Stimulated activated effector memory CD8-positive, alpha-beta T cell treated with anti-CD3 and anti-CD28 coated beads, Interleukin-12 subunit alpha, Interleukin-12 subunit beta, amount 100 ng/mL, for 72 hours (primary cell): Measurements from ENCODE around the gene MYO5B.

Experiments
- ATAC-seq: fragments of 150-1000 bp; cut with Tn5 transposase; 2 replicates; pipeline ENCODE4 v1.10.0; 2021
- DNase-seq, 2 donors: peaks; one replicate each; pipeline ENCODE4 v3.0.0; 2021 to 2022; ENCODE audit warnings: low spot score in 2 of 2
- H3K27ac Mint-ChIP-seq: one replicate; pipeline ENCODE4 v1.8.0; 2022; ENCODE audit warnings: mild to moderate bottlenecking, mixed read lengths
- H3K36me3 Mint-ChIP-seq: one replicate; pipeline ENCODE4 v1.8.0; 2022; ENCODE audit warnings: mild to moderate bottlenecking, mixed read lengths
- H3K4me1 Mint-ChIP-seq: one replicate; pipeline ENCODE4 v1.8.0; 2022; ENCODE audit warnings: mixed read lengths
- H3K4me3 Mint-ChIP-seq: one replicate; pipeline ENCODE4 v1.8.0; 2022; ENCODE audit warnings: mild to moderate bottlenecking, mixed read lengths
- H3K9me3 Mint-ChIP-seq: one replicate; pipeline ENCODE4 v1.8.0; 2022; ENCODE audit warnings: mixed read lengths

Gene MYO5B

DNA sequence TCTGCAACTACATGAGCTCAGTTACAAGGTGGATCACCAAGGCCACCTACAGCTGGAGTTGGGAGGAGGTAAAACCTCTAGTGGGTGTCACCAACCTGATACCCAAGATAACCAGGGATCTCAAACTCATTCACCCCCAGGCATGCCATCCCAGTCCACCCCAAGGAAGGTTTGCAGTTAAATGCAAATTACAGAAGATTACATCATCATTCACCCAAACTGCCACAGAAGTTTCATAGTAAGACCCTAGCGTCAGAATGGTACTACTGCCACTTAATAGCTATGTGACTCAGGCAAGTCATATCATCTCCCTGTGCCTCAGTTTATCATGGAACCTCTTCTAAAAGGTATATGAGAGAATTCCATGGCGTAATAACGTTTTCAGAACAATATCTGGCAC, 111.2 kb downstream of the MYO5B start:
- no peaks in the 10 kb centered on the region for H3K4me1 Mint-ChIP-seq
- DNase-seq = no peak
- H3K36me3 Mint-ChIP-seq = no peaks in the 10 kb centered on the region
- no peak overlapping the region for H3K27ac Mint-ChIP-seq
- no peak for ATAC-seq
- H3K4me3 Mint-ChIP-seq = no peak overlapping the region
- no peaks in the 10 kb centered on the region for H3K9me3 Mint-ChIP-seq

DNA sequence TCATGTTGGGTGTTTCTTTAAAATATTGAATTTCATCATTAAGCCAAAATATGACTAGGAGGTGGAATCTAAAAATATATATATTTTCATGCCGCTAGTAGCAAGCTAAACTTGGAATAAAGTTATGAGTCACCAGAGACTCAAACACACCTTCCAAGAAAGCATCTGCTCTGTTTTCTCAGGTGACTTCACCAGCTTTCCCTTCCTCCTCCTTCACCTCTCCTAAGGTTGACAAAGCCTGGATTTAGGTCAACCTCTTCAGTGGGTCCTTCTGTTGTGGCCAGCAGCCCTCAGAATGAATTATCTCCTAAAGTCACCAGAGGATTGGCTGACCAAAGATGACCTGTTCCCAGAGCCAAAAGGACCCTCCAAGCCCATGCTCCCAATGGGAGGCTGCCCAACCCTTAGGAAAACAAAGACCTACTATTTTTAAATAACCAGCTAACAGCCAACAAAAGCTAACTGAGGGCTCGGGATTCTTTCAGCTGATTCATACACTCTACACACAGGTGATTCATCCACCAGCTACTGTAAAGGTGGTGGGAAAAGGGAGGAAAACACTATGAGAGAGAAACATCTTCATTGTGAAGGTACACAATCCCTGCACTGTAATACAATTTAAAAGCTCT, 113.9 kb downstream of the MYO5B start:
- no peaks in the 10 kb centered on the region for H3K36me3 Mint-ChIP-seq
- ATAC-seq = no peak
- H3K9me3 Mint-ChIP-seq = no peaks in the 10 kb centered on the region
- DNase-seq = no peak
- no peaks in the 10 kb centered on the region for H3K4me1 Mint-ChIP-seq
- no peak overlapping the region for H3K4me3 Mint-ChIP-seq
- H3K27ac Mint-ChIP-seq = no peak overlapping the region

DNA sequence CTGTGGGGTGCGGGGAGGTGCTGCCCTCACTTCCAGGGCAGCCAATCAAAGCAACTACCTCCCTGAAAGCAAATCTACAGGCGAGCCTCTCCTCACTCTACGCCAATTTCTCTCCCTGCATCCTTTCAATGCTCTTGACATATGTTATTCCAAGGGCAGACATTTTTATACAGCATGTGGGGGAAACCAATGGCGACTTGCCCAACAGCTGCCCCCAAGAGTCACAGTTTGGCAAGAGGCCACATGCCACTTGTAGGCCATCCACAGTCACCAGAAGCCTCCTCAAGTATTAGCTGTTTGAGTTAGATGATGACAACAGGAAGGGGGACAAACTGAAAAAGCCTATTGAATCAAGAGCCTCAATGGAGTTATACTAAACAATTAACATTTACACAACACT, 114.6 kb downstream of the MYO5B start:
- Mint-ChIP-seq H3K27ac (no peak overlapping the region), H3K9me3 (no peaks in the 10 kb centered on the region), H3K4me3 (no peak overlapping the region), H3K36me3 (no peaks in the 10 kb centered on the region), H3K4me1 (no peaks in the 10 kb centered on the region)
- ATAC-seq (no peak), DNase-seq (no peak)

DNA sequence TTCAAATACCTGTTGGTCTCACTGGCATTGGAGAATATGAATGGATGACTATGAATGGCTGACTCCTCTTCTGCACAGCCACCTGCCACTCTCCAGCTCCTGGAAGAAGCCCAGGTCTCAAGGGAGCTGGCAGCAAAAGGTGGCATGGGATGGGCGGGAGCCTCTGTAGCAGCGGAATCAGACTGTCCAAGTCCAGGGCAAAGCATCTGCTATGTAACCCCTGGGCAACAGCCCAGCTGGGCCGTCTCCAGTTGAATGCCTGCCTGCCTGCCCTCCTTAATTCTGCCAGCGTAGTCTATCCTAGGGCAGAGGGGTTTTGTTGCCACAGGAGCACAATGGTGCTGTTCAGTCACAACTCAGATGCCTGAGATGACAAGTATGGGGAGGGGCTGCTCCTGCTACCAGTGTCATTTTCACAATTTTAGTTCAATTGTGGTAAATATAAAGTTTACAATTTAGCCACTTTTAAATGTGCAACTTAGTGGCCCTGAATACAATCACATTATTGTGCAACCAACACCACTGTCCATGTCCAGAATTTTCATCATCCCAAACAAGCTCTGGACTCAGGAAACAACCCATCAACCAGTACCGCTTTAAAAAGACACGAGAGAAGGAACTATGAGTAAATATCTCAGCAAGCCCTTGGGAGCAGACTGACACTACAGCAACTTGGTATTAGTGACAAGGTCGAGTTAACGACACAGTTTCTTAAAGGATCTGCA, 115.2 kb downstream of the MYO5B start:
- no peaks in the 10 kb centered on the region for H3K36me3 Mint-ChIP-seq
- no peak overlapping the region for H3K27ac Mint-ChIP-seq
- no peak for ATAC-seq
- no peaks in the 10 kb centered on the region for H3K4me1 Mint-ChIP-seq
- no peaks in the 10 kb centered on the region for H3K9me3 Mint-ChIP-seq
- DNase-seq = no peak
- no peak overlapping the region for H3K4me3 Mint-ChIP-seq

DNA sequence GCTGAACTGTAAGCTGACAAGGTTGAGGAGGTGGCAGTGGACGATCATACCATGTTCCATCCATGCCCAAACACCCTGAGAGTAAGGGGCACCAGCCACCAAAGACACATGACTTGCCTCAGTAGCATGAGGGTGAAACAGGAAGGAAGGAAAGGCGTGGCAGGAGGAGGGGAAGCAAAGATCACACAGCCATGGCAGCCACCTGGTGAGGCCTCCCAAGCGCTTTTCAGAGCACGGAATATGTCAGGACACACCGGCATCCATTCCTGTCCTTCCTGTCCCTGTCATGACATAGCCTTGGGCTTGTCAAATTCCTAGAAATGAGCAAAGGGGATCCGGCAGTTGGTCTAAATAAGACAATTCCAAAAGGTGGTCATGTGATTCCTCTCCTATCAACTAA, 118.7 kb downstream of the MYO5B start:
- Mint-ChIP-seq H3K9me3 (no peaks in the 10 kb centered on the region), H3K36me3 (no peaks in the 10 kb centered on the region), H3K4me1 (no peaks in the 10 kb centered on the region), H3K27ac (no peak overlapping the region), H3K4me3 (no peak overlapping the region)
- DNase-seq = no peak
- ATAC-seq = no peak

DNA sequence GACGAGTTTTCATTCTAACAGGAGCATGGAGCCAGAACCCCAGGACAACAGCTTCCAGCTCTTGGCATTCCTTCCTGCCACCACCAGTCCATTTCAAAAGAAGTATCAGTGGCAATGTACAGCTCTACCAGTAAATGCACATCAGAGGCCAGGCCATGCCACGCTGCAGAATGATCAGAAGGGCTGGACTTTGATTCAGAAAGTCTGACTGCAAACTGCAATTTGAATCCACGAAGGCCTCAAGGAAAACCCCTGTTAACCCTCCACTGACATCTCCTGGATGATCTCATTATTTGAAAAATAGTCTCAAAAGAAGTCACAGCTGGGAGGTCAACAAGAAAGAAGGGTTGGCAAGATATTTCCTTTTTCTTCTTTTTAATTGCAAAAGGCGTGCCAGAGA, 119.2 kb downstream of the MYO5B start:
- Mint-ChIP-seq H3K9me3 (no peaks in the 10 kb centered on the region), H3K27ac (no peak overlapping the region), H3K36me3 (no peaks in the 10 kb centered on the region), H3K4me3 (no peak overlapping the region), H3K4me1 (no peaks in the 10 kb centered on the region)
- DNase-seq = no peak
- no peak for ATAC-seq

DNA sequence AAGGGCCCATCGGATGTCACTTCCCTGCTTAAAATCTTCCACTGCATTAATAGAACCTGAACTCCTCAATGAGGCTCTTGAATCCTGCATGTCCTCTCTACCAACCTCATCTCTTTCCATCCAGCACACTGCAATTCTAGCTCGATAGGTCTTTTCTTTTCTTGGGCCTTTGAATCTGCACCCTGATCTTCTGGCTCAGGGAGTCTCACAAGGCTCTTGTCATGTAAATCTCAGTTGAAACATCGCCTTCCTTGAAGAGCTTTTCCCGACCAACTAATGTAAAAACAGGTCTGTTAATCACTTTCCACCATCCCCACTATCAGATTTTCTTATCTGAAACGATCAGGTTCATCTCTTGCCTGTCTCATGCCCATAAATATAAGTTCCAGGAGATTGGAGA, 120.5 kb downstream of the MYO5B start:
- no peaks in the 10 kb centered on the region for H3K4me1 Mint-ChIP-seq
- no peaks in the 10 kb centered on the region for H3K9me3 Mint-ChIP-seq
- H3K36me3 Mint-ChIP-seq = no peaks in the 10 kb centered on the region
- H3K4me3 Mint-ChIP-seq = no peak overlapping the region
- no peak for DNase-seq
- ATAC-seq = no peak
- no peak overlapping the region for H3K27ac Mint-ChIP-seq

DNA sequence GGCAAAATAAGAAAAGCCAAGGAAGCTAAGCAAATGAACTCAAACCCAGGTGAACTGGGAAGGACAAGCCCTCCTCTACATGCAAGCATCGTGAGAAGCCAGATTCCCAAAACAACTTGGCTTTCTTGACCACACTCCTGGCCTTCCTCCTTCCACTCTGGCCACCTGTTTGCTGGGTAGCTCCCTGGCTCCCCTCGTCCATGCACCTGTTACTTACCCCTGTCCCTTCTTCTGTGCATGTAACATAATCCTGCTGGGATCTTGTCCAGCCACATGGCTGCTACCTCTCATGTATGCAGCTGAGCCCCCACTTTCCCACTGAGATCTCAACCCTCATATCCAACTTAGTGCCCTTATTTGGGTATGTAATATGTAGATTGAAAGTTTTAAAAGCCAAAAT, 121.6 kb downstream of the MYO5B start:
- DNase-seq = no peak
- Mint-ChIP-seq H3K36me3 (no peaks in the 10 kb centered on the region), H3K4me3 (no peak overlapping the region), H3K4me1 (no peaks in the 10 kb centered on the region), H3K27ac (no peak overlapping the region), H3K9me3 (no peaks in the 10 kb centered on the region)
- no peak for ATAC-seq

DNA sequence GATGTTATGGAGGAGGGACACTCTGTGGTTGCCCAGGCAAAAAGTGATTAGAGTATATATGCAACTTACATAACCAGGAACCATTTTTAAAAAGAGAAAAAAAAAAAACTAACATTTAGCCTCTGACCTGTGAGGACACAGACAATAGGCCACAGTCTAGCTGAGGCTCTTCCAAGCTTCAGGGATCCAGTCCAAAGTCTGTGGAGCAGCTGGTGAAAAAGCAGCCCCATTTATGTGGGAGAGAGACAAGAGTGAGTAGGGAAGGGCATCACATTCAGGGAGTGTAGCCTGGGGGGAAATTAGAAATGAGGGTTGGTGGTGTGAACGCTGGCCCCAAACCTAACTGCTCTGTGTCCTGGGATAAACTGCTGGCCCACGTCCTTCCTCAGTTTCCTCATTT, 122.8 kb downstream of the MYO5B start:
- Mint-ChIP-seq H3K36me3 (no peaks in the 10 kb centered on the region), H3K4me3 (no peak overlapping the region), H3K4me1 (no peaks in the 10 kb centered on the region), H3K9me3 (no peaks in the 10 kb centered on the region), H3K27ac (no peak overlapping the region)
- DNase-seq (no peak), ATAC-seq (no peak)

DNA sequence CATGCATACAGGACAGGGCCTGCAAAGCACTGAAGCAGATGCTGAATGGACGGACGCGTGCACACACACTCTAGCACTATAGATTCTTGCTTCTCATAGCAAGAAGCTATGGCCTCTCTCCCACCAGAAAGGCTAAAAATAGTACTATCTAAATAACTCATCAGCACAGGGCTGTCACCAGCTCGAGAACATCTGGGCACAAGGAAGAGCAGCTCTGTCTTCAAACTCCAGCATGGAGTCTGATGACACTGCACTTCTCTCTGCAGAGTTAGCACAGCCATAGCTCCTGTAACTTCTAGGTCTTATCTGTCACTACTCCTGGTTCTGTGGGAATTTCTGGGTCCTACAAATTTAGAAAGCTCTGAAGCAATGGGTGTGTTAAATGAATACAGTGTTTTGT, 123.5 kb downstream of the MYO5B start:
- Mint-ChIP-seq H3K4me3 (no peak overlapping the region), H3K36me3 (no peaks in the 10 kb centered on the region), H3K9me3 (no peaks in the 10 kb centered on the region), H3K4me1 (no peaks in the 10 kb centered on the region), H3K27ac (no peak overlapping the region)
- DNase-seq (no peak), ATAC-seq (no peak)

DNA sequence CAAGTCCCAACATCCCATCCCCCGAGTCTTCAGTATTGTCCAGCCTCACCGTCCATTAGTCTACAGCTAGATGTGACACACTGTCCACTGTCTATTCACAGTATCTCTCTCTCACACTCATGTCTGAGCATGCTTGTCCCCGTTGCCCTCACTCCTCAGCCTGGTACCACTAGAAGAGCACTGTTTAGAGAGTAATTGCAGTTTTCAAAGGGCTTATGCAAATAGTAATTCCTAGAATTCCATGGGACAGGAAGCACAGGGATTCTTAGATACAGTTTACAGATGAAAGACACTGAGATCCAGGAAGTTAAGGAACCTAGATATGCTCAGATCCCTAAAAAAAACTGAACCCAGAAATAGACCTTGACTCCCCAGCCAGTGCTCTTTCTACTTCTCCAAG, 125.5 kb downstream of the MYO5B start:
- no peaks in the 10 kb centered on the region for H3K4me1 Mint-ChIP-seq
- no peak overlapping the region for H3K4me3 Mint-ChIP-seq
- DNase-seq = no peak
- no peak overlapping the region for H3K27ac Mint-ChIP-seq
- H3K36me3 Mint-ChIP-seq = no peaks in the 10 kb centered on the region
- no peaks in the 10 kb centered on the region for H3K9me3 Mint-ChIP-seq
- ATAC-seq = no peak

DNA sequence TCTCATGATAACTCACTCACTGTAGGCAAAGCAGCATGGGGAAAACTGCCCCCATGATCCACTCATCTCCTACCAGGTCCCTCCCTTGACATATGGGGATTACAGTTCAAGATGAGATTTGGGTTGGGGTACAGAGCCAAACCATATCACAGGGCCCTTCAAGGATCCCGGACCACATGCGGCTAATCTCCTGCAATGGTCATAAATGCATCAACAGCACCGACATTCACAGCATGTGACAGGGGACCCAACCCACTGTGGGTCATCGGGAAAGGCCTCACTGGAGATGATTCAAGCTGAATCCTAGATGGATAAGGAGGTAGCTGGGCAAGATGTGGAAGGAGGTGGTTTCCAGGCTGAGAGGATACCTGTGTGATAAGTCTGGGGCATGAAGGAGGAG, 129.4 kb downstream of the MYO5B start:
- Mint-ChIP-seq H3K4me1 (no peaks in the 10 kb centered on the region), H3K9me3 (no peaks in the 10 kb centered on the region), H3K4me3 (no peak overlapping the region), H3K36me3 (no peaks in the 10 kb centered on the region), H3K27ac (no peak overlapping the region)
- ATAC-seq (no peak), DNase-seq (no peak)

DNA sequence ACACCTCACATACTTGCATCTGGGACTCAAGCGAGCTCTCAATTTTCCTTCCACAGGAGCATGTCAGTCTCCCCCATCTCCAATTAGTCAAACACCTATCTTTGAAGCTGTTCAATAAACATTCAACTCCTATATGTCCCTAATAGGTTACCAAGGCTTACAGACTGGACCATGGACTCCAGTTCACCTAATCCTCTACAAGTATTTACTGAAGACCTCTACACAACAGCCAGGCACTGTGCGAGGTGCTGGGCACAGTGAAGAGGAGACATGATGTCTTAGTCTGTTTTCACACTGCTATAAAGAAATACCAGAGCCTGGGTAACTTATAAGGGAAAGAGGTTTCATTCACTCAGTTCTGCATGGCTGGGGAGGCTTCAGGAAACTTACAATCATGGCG, 129.9 kb downstream of the MYO5B start:
- ATAC-seq = no peak
- no peaks in the 10 kb centered on the region for H3K4me1 Mint-ChIP-seq

DNA sequence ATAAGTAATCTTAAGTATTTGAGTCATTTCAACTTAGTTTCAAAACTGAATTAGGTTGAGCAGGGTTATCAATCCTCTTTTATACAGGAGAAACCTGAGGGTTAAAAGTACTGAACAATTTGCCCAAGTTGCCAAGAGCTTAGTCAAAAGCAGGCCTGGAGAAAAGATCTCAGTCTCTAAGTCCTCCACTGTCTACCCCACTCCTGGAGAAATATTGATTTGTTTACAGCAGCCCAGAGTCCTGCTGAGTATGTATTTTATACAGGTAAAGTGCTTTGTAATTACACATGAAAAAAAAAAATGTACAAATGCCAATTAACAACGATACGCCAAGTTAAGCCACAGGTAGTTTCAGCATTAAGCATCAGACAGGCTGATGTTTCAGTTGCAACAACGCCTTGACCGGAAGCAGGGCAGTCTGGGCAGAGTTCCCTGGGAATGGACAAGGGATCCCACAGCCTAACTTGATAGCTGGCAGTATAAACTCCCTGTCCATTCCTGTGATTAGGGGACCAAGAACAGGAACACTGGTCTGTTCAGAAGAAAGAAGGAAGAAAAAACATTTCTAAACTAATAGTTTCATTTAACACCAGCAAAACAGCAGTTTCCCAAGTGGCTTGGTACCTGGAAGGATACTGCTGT, 132.9 kb downstream of the MYO5B start:
- Mint-ChIP-seq H3K9me3 (no peaks in the 10 kb centered on the region), H3K4me1 (no peaks in the 10 kb centered on the region), H3K4me3 (no peak overlapping the region), H3K36me3 (no peaks in the 10 kb centered on the region), H3K27ac (no peak overlapping the region)
- DNase-seq = no peak
- ATAC-seq = no peak

More for the DNA sequence above, 129.9 kb downstream of the MYO5B start:
- Mint-ChIP-seq H3K4me3 (no peak overlapping the region), H3K9me3 (no peaks in the 10 kb centered on the region), H3K27ac (no peak overlapping the region), H3K36me3 (no peaks in the 10 kb centered on the region)
- DNase-seq = no peak

DNA sequence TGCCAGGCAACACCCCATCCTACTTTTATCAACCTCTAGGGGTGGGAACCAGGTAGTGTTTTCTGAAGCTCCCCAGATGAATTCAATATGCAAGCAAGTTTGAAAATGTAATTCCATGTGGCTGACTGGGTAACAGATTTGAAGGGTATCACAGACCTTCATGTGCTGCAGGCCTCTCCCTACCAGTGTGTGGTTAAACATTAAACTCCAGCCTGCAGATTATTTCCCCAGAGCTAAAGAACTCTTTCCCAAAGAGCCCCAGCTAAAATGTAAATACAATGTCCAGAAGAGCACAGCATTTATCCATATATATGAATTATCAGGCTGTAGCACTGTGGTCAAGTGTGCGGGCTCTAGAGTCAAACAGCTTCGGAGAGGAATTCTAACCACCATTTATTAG, 134.1 kb downstream of the MYO5B start:
- DNase-seq (no peak), ATAC-seq (no peak)
- H3K36me3 Mint-ChIP-seq = no peaks in the 10 kb centered on the region
- no peaks in the 10 kb centered on the region for H3K4me1 Mint-ChIP-seq
- no peaks in the 10 kb centered on the region for H3K9me3 Mint-ChIP-seq
- H3K27ac Mint-ChIP-seq = no peak overlapping the region
- no peak overlapping the region for H3K4me3 Mint-ChIP-seq

DNA sequence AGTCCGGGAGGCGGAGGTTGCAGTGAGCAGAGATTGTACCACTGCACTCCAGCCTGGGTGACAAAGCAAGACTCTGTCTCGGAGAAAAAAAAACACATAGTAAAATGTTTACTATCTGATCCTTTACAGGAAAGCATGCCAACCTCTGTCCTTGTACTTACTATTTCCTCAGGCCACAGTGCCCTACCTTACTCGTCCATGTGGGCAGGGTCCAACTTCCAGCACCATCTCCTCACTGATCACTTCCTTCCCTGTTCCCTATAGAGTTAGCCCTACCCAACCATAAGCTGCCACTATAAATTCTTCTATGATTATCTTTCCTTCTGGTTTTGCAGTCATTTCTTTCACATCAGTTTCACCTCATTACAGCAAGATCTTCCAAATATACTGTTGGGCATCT, 136.2 kb downstream of the MYO5B start:
- no peaks in the 10 kb centered on the region for H3K4me1 Mint-ChIP-seq
- no peak overlapping the region for H3K4me3 Mint-ChIP-seq
- no peak overlapping the region for H3K27ac Mint-ChIP-seq
- no peak for ATAC-seq
- no peak for DNase-seq
- H3K36me3 Mint-ChIP-seq = no peaks in the 10 kb centered on the region
- H3K9me3 Mint-ChIP-seq = no peaks in the 10 kb centered on the region
